A549 (cell line): ENCODE measurements around the gene TNIK. TPM values are rescaled to one million over a fixed set of nuclear protein-coding genes. Genes with fewer than 3 reads are reported as not detected.

Source experiments
- ATAC-seq, 2 experiments: fragments of 200-7000 bp in 1 of 2; fragments of >200 bp in 1 of 2; cut with Nextera tagmentation in 1 of 2; cut with Tn5 transposase in 1 of 2; 3 replicates each; pipeline versions ENCODE4 v1.8.0 to v1.9.1; 2018 to 2020; ENCODE audit warnings: mild to moderate bottlenecking in 1 of 2, moderate library complexity in 1 of 2
- CTCF ChIA-PET: fragments of 300-600 bp; sonication (Branson Sonifier 250); formaldehyde crosslinking; extraction: SDS; loops from one replicate; lab custom pipeline; 2021; ENCODE audit warnings: antibody characterized with exemption, inconsistent platforms; lab: Yijun Ruan, JAX
- POLR2A ChIA-PET: fragments of 350-600 bp; formaldehyde crosslinking; extraction: SDS; loops from one replicate; lab custom pipeline; 2021; ENCODE audit warnings: antibody characterized with exemption, inconsistent platforms; lab: Yijun Ruan, JAX
- DNase-seq, 2 experiments: peaks; one replicate each; pipeline versions ENCODE4 v3.0.0 to v3.0.0-alpha.2; 2011 to 2016; ENCODE audit warnings: low read depth in 1 of 2, low spot score in 1 of 2
- FAIRE-seq: peaks from 2 replicates; lab custom pipeline; 2011; peaks lifted over from hg19 to GRCh38; lab: Jason Lieb, UNC
- H3K27ac ChIP-seq, 2 experiments: fragments of >200 bp; sonication (Bioruptor Twin); formaldehyde crosslinking; 3 replicates each; pipeline ENCODE4 v1.5.1; 2016 to 2017
- H3K4me1 ChIP-seq: fragments of >200 bp; sonication (Bioruptor Twin); formaldehyde crosslinking; 3 replicates; pipeline ENCODE4 v1.6.1; 2016
- H3K4me2 ChIP-seq: fragments of >200 bp; sonication (Bioruptor Twin); formaldehyde crosslinking; 3 replicates; pipeline ENCODE4 v1.6.1; 2016
- H3K4me3 ChIP-seq: fragments of >200 bp; sonication (Bioruptor Twin); formaldehyde crosslinking; 3 replicates; pipeline ENCODE4 v1.5.1; 2016
- H3K9me3 ChIP-seq: fragments of >200 bp; sonication (Bioruptor Twin); formaldehyde crosslinking; 3 replicates; pipeline ENCODE4 v1.6.1; 2016
- ATOH8 ChIP-seq: fragments of 250-450 bp; sonication (Bioruptor Pico); IDR thresholded peaks from 2 replicates; pipeline ENCODE4 v1.5.0; 2020; ENCODE audit warnings: low read depth, mild to moderate bottlenecking, moderate library complexity
- BHLHE40 ChIP-seq: IDR thresholded peaks from 2 replicates; pipeline ENCODE4 v1.6.1; 2012; ENCODE audit warnings: low read depth, low read length, inconsistent platforms
- CBX2 ChIP-seq: fragments of 200-600 bp; sonication (generic); IDR thresholded peaks from 2 replicates; pipeline ENCODE4 v1.6.1; 2016; ENCODE audit warnings: low read depth, mild to moderate bottlenecking, borderline replicate concordance
- CTCF ChIP-seq: fragments of >200 bp; sonication (Bioruptor Twin); formaldehyde crosslinking; IDR thresholded peaks from 3 replicates; pipeline ENCODE4 v1.5.1; 2016
- E2F6 ChIP-seq: IDR thresholded peaks from 2 replicates; pipeline ENCODE4 v1.6.1; 2012; ENCODE audit warnings: low read depth, borderline replicate concordance
- EHF ChIP-seq: fragments of 250-450 bp; sonication (Bioruptor Pico); IDR thresholded peaks from 2 replicates; pipeline ENCODE4 v1.5.0; 2020; ENCODE audit warnings: mild to moderate bottlenecking
- FOSB ChIP-seq: fragments of 250-450 bp; sonication (Bioruptor Pico); IDR thresholded peaks from 2 replicates; pipeline ENCODE4 v1.5.0; 2020; ENCODE audit warnings: mild to moderate bottlenecking, moderate library complexity
- FOSL2 ChIP-seq, 2 experiments: fragments of 450-650 bp in 1 of 2; fragments of >200 bp in 1 of 2; sonication (Bioruptor Twin) in 1 of 2; formaldehyde crosslinking; IDR thresholded peaks; 2 replicates each; pipeline versions ENCODE4 v1.5.0 to v1.6.1; 2016 to 2020; ENCODE audit warnings: mild to moderate bottlenecking in 1 of 2, moderate library complexity in 1 of 2
- FOXS1 ChIP-seq: fragments of 250-450 bp; sonication (Bioruptor Pico); IDR thresholded peaks from 2 replicates; pipeline ENCODE4 v1.5.0; 2020; ENCODE audit warnings: mild to moderate bottlenecking, moderate library complexity
- GATA3 ChIP-seq: IDR thresholded peaks from 2 replicates; pipeline ENCODE4 v1.6.1; 2012; ENCODE audit warnings: borderline replicate concordance
- HDAC2 ChIP-seq: fragments of 200-600 bp; sonication (generic); IDR thresholded peaks from 2 replicates; pipeline ENCODE4 v1.6.1; 2016
- HEYL ChIP-seq: fragments of 250-450 bp; sonication (Bioruptor Pico); IDR thresholded peaks from 2 replicates; pipeline ENCODE4 v1.8.0; 2021; ENCODE audit warnings: mild to moderate bottlenecking, moderate library complexity
- HMGXB4 ChIP-seq: fragments of 250-450 bp; sonication (Bioruptor Pico); IDR thresholded peaks from 2 replicates; pipeline ENCODE4 v1.5.0; 2021; ENCODE audit warnings: mild to moderate bottlenecking, moderate library complexity, borderline replicate concordance
- HOXB5 ChIP-seq: fragments of 250-450 bp; sonication (Bioruptor Pico); IDR thresholded peaks from 2 replicates; pipeline ENCODE4 v1.5.0; 2020; ENCODE audit warnings: mild to moderate bottlenecking, moderate library complexity
- JUNB ChIP-seq: fragments of >200 bp; sonication (Bioruptor Twin); formaldehyde crosslinking; IDR thresholded peaks from 2 replicates; pipeline ENCODE4 v1.6.1; 2016
- KDM1A ChIP-seq: fragments of 200-600 bp; sonication (generic); IDR thresholded peaks from 2 replicates; pipeline ENCODE4 v1.6.1; 2016; ENCODE audit warnings: low read depth, mild to moderate bottlenecking
- KDM5A ChIP-seq: fragments of 200-600 bp; sonication (generic); IDR thresholded peaks from 2 replicates; pipeline ENCODE4 v1.6.1; 2016; ENCODE audit warnings: antibody characterized with exemption, mild to moderate bottlenecking
- MAX ChIP-seq: IDR thresholded peaks from 2 replicates; pipeline ENCODE4 v1.6.1; 2012
- PBX3 ChIP-seq: IDR thresholded peaks from 2 replicates; pipeline ENCODE4 v1.6.1; 2012
- RARB ChIP-seq: fragments of 250-450 bp; sonication (Bioruptor Pico); IDR thresholded peaks from 2 replicates; pipeline ENCODE4 v1.8.0; 2021; ENCODE audit warnings: mild to moderate bottlenecking, moderate library complexity
- RCOR1 ChIP-seq: fragments of 150-350 bp; IDR thresholded peaks from 2 replicates; pipeline ENCODE4 v1.6.1; 2014; ENCODE audit warnings: antibody characterized with exemption, low read length, low read depth
- REST ChIP-seq: fragments of 200-600 bp; sonication (generic); IDR thresholded peaks from 2 replicates; pipeline ENCODE4 v1.6.1; 2016; ENCODE audit warnings: antibody characterized with exemption, mild to moderate bottlenecking, moderate library complexity
- SREBF2 ChIP-seq: fragments of 450-650 bp; IDR thresholded peaks from 2 replicates; pipeline ENCODE4 v1.6.1; 2014; ENCODE audit warnings: mild to moderate bottlenecking, moderate library complexity
- TP53 ChIP-seq: fragments of 250-450 bp; sonication (Bioruptor Pico); IDR thresholded peaks from 2 replicates; pipeline ENCODE4 v1.5.0; 2021; ENCODE audit warnings: mild to moderate bottlenecking, moderate library complexity
- ZNF302 ChIP-seq: fragments of 250-450 bp; sonication (Bioruptor Pico); IDR thresholded peaks from 2 replicates; pipeline ENCODE4 v1.9.0; 2021; ENCODE audit warnings: inconsistent platforms, mild to moderate bottlenecking, moderate library complexity
- WGBS: methylation state at CpG from one replicate; pipeline ENCODE4 v1.1.6; 2017; ENCODE audit errors: missing lambda C conversion rate; 5-methylcytosine and 5-hydroxymethylcytosine counted together
- polyA plus RNA-seq, 4 experiments: library from polyadenylated mRNA; depleted of rRNA in 3 of 4; stranded (reverse); fragments of >200 nt; fragmentation: RNase III in 1 of 4; extraction: RNeasy Plus Mini Kit Qiagen cat#74134 plus additional on column Dnase treatment in 1 of 4; gene quantifications; 2 replicates in 3 of 4; 3 replicates in 1 of 4; pipeline ENCODE4 v1.2.3, GENCODE V29; 2011 to 2017

TNIK gene
- polyA plus RNA-seq, 2 of the 4 experiments (the other 2 are of a cell fraction), result 1.6 to 1.8 TPM

- H3K27ac ChIP-seq, result no peak overlapping the region
- ATAC-seq, result no peak
- no peaks in the 10 kb centered on the region for H3K9me3 ChIP-seq
- ChIA-PET POLR2A (no interaction called here), CTCF (no interaction called here)
- FAIRE-seq, result no peak
- TF ChIP-seq SREBF2 (no peak), E2F6 (no peak), ZNF302 (CRISPR knock-in tag) (no peak), FOSB (CRISPR knock-in tag) (no peak), GATA3 (no peak), HOXB5 (CRISPR knock-in tag) (no peak), TP53 (no peak), CTCF (no peak), FOSL2 (IDR thresholded peaks at IDR 0.05) (no peak), FOSL2 (CRISPR knock-in tag; IDR thresholded peaks at IDR 0.05) (no peak), RARB (CRISPR knock-in tag) (no peak), MAX (no peak), CBX2 (no peak), EHF (CRISPR knock-in tag) (no peak), HEYL (CRISPR knock-in tag) (no peak), BHLHE40 (no peak), KDM1A (no peak), ATOH8 (CRISPR knock-in tag) (no peak)
- 0 out of 3 replicates have a peak, but pooled peaks cover 5% of the 10 kb centered on the region for H3K4me1 ChIP-seq
- no peak overlapping the region for H3K4me3 ChIP-seq
- H3K4me2 ChIP-seq, result no peak overlapping the region
- DNase-seq, result no peak
- WGBS, result 87% methylated on average over 3 of the region's 3 CpGs
These were observed 261.3 kb downstream of the TNIK start for GRCh38 chr3:171198781-171199472.

- Histone ChIP-seq H3K27ac (no peak overlapping the region), H3K4me2 (no peak overlapping the region), H3K4me3 (no peak overlapping the region), H3K9me3 (no peaks in the 10 kb centered on the region), H3K4me1 (peaks cover 24% of the 10 kb centered on the region)
- DNase-seq, result no peak
- ATAC-seq, result no peak
- WGBS, result 61% methylated on average over 1 of the region's 1 CpG
- CTCF ChIA-PET, result no interaction called here
- no peak for FAIRE-seq
- POLR2A ChIA-PET, result no interaction called here
- TF ChIP-seq BHLHE40 (no peak), PBX3 (no peak), HMGXB4 (CRISPR knock-in tag) (no peak), JUNB (no peak), RCOR1 (no peak), MAX (no peak), KDM5A (no peak), HDAC2 (no peak), SREBF2 (no peak), FOXS1 (CRISPR knock-in tag) (no peak), REST (no peak)
These were observed 264.5 kb downstream of the TNIK start for GRCh38 chr3:171195686-171196085.
